ENCODE results near the gene ZNF892.
"Not testable (repeated sequence)": the region's sequence is repeated elsewhere in the genome, so short reads cannot be mapped to it uniquely, and the experiment has no call there.

Gene ZNF892

DNA sequence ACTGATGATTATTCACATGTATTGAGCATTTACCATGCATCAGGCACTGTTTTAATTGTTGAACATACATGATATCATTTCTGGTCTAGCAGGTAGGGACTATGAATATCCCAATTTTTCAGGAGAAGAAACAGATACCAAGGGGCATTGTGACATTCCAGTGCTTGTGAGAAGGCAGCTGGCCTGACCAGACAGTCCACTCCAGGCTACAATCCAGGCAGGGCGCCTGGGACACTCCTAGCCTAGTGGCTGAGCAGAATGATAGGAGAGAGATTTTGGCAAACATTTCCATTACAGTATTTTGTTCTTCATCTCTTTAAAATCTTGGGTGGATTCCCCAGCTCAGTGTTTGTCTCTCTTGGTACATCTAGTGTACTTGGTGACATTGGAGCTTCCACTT, 24.9 kb downstream of the ZNF892 start:
- no peak for DNase-seq (ENCODE audit: low read depth)
- H3K27me3 ChIP-seq (replicated peaks; ENCODE audit: control insufficient read depth, insufficient read depth, low read length): no peaks in the 10 kb centered on the region
- no peaks in the 10 kb centered on the region for H3K4me1 ChIP-seq (ENCODE audit: control insufficient read depth, insufficient read depth, low read length)
- H3K9ac ChIP-seq (ENCODE audit: low read length): no peak overlapping the region
- H3K9me3 ChIP-seq (ENCODE audit: control insufficient read depth, low read length): no peaks in the 10 kb centered on the region
- no peaks in the 10 kb centered on the region for H3K36me3 ChIP-seq (ENCODE audit: control insufficient read depth, insufficient read depth, low read length, severe bottlenecking)
- no peak overlapping the region for H3K4me3 ChIP-seq (ENCODE audit: low read length)

DNA sequence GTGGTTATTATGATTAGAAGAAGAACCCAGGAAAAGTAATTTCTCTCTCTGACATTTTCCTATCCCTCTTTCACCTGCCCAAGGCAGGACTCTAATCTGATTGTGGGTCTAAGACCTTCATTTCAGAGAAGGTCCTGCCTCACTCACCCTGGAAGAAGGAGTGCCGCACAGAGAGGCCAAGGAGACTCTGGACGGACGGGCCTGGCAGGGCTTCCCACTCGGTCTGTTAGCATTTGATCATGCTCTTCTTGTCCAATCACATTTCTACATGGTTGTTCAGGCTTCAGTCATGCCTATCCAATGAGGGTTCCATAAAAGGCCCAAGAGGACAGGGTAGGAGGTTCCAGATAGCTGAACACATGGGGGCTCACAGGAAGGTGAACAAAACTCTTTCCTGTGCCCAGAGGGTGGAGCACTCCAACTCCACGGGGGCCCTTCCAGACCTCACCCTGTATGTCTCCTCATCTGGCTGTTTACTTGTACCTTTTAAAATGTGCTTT, 27.0 kb downstream of the ZNF892 start:
- Histone ChIP-seq H3K9me3 (ENCODE audit: control insufficient read depth, low read length) (peaks cover 5% of the 10 kb centered on the region), H3K4me3 (ENCODE audit: low read length) (no peak overlapping the region), H3K4me1 (ENCODE audit: control insufficient read depth, insufficient read depth, low read length) (no peaks in the 10 kb centered on the region), H3K27me3 (replicated peaks; ENCODE audit: control insufficient read depth, insufficient read depth, low read length) (no peaks in the 10 kb centered on the region), H3K9ac (ENCODE audit: low read length) (no peak overlapping the region), H3K36me3 (ENCODE audit: control insufficient read depth, insufficient read depth, low read length, severe bottlenecking) (no peaks in the 10 kb centered on the region)
- DNase-seq (ENCODE audit: low read depth): no peak

DNA sequence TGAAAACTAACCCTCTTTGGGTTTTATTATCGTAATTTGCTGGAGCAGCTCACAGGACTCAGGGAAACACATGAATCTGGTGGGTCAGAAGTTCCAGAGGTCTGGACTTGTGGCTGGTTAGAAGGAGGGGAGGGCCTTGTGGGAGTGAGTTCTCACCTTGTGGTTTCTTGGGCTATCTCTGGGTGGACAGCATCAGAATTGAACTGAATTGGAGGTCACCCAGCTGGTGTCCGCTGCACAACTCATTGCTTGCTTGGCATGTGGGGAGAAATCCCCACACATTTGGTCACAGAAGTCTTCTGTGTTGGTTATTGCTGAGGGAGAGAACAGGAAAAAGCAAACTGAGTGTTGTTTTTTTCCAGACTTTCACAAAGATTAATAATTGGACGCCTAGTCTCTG, 27.5 kb downstream of the ZNF892 start:
- peaks cover 5% of the 10 kb centered on the region for H3K9me3 ChIP-seq (ENCODE audit: control insufficient read depth, low read length)
- H3K4me1 ChIP-seq (ENCODE audit: control insufficient read depth, insufficient read depth, low read length): no peaks in the 10 kb centered on the region
- no peak overlapping the region for H3K9ac ChIP-seq (ENCODE audit: low read length)
- H3K4me3 ChIP-seq (ENCODE audit: low read length): no peak overlapping the region
- H3K27me3 ChIP-seq (replicated peaks; ENCODE audit: control insufficient read depth, insufficient read depth, low read length): no peaks in the 10 kb centered on the region
- no peak for DNase-seq (ENCODE audit: low read depth)
- H3K36me3 ChIP-seq (ENCODE audit: control insufficient read depth, insufficient read depth, low read length, severe bottlenecking): no peaks in the 10 kb centered on the region

DNA sequence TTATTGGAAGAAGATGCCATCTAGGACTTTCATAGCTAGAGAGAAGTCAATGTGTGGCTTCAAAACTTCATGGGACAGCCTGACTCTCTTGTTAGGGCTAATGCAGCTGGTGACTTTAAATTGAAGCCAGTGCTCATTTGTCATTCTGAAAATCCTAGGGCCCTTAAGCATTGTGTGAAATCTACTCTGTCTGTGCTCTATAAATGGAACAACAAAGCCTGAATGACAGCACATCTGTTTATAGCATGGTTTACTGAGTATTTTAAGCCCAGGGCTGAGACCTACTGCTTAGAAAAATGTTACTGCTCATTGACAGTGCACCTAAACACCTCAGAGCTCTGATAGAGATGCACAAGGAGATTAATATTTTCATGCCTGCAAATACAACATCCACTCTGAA, 30.8 kb downstream of the ZNF892 start:
- no peak overlapping the region for H3K9ac ChIP-seq (ENCODE audit: low read length)
- DNase-seq (ENCODE audit: low read depth): no peak
- H3K9me3 ChIP-seq (ENCODE audit: control insufficient read depth, low read length): peaks cover 19% of the 10 kb centered on the region
- no peak overlapping the region for H3K4me3 ChIP-seq (ENCODE audit: low read length)
- H3K4me1 ChIP-seq (ENCODE audit: control insufficient read depth, insufficient read depth, low read length): no peaks in the 10 kb centered on the region
- H3K27me3 ChIP-seq (replicated peaks; ENCODE audit: control insufficient read depth, insufficient read depth, low read length): no peaks in the 10 kb centered on the region
- no peaks in the 10 kb centered on the region for H3K36me3 ChIP-seq (ENCODE audit: control insufficient read depth, insufficient read depth, low read length, severe bottlenecking)

DNA sequence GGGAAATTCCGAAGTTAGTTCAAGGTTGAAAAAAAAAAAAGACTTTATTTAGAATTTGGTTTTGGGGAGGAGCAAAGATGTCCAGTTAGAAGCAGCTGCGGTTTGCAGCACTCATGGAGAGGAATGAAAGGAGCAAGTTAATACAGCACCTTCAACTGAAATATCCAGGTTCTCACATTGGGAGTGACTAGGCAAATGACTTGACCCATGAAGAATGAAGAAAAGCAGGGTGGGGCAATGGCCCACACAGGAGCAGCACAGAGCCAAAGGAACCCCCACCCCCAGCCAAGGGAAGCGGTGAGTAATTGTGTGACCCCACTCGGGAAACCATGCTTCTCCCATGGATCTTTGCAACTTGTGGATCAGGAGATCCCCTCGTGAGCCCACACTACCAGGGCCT, 32.8 kb downstream of the ZNF892 start:
- no peak overlapping the region for H3K4me3 ChIP-seq (ENCODE audit: low read length)
- H3K27me3 ChIP-seq (replicated peaks; ENCODE audit: control insufficient read depth, insufficient read depth, low read length): no peaks in the 10 kb centered on the region
- DNase-seq (ENCODE audit: low read depth): no peak
- peaks cover 19% of the 10 kb centered on the region for H3K9me3 ChIP-seq (ENCODE audit: control insufficient read depth, low read length)
- no peaks in the 10 kb centered on the region for H3K4me1 ChIP-seq (ENCODE audit: control insufficient read depth, insufficient read depth, low read length)
- H3K9ac ChIP-seq (ENCODE audit: low read length): no peak overlapping the region
- H3K36me3 ChIP-seq (ENCODE audit: control insufficient read depth, insufficient read depth, low read length, severe bottlenecking): no peaks in the 10 kb centered on the region

DNA sequence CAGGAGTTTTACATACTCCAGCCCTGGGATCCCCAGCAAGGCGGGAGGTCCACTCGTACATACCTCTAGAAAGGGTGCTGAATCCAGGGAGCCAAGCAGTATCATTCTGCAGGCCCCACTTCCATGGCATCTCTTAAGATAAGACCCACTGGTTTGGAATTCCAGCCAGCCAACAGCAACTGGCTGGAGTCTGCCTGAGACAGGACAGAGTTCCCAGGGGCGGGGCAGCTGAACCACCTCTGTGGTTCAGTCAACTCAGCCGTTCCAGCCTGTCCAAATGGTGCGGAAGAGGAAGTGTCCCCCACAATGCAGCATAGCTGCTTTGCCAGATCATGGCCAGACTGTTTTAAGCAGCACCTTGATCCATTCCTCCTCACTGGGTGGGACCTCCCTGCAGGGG, 33.2 kb downstream of the ZNF892 start:
- H3K4me1 ChIP-seq (ENCODE audit: control insufficient read depth, insufficient read depth, low read length): no peaks in the 10 kb centered on the region
- H3K27me3 ChIP-seq (replicated peaks; ENCODE audit: control insufficient read depth, insufficient read depth, low read length): no peaks in the 10 kb centered on the region
- H3K9ac ChIP-seq (ENCODE audit: low read length): no peak overlapping the region
- DNase-seq (ENCODE audit: low read depth): no peak
- peaks cover 19% of the 10 kb centered on the region for H3K9me3 ChIP-seq (ENCODE audit: control insufficient read depth, low read length)
- H3K36me3 ChIP-seq (ENCODE audit: control insufficient read depth, insufficient read depth, low read length, severe bottlenecking): no peaks in the 10 kb centered on the region
- H3K4me3 ChIP-seq (ENCODE audit: low read length): no peak overlapping the region

DNA sequence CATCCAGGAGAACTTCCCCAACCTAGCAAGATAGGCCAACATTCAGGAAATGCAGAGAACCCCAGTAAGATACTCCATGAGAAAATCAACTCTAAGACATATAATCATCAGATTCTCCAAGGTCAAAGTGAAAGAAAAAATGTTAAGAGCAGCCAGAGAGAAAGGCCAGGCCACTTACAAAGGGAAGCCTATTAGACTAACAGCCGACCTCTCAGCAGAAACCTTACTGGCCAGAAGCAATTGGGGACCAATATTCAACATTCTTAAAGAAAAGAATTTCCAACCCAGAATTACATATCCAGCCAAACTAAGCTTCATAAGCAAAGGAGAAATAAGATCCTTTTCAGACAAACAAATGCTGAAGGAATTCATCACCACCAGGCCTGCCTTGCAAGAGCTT, 34.8 kb downstream of the ZNF892 start:
- not testable (repeated sequence) for H3K4me1 ChIP-seq (ENCODE audit: control insufficient read depth, insufficient read depth, low read length); H3K4me3 ChIP-seq (ENCODE audit: low read length); H3K27me3 ChIP-seq (replicated peaks; ENCODE audit: control insufficient read depth, insufficient read depth, low read length); H3K36me3 ChIP-seq (ENCODE audit: control insufficient read depth, insufficient read depth, low read length, severe bottlenecking); DNase-seq (ENCODE audit: low read depth); H3K9ac ChIP-seq (ENCODE audit: low read length)
- H3K9me3 ChIP-seq (ENCODE audit: control insufficient read depth, low read length): peaks cover 19% of the 10 kb centered on the region
